HG03139 (cell line): ENCODE measurements around the gene MAP1B.

Experiments used
- ATAC-seq: cut with Tn5 transposase; IDR thresholded peaks from one replicate; pipeline ENCODE4 v1.9.1; 2021; ENCODE audit not compliant: unreplicated experiment

Gene MAP1B

GRCh38 chr5:72244862-72245371 lies 137.6 kb downstream of the MAP1B start:
- peak; percentile 88 for ATAC-seq

GRCh38 chr5:72245546-72245945 lies 138.3 kb downstream of the MAP1B start:
- ATAC-seq, result no peak

GRCh38 chr5:72245951-72246532 lies 138.8 kb downstream of the MAP1B start:
- no peak for ATAC-seq

- no peak for ATAC-seq
Observed at GRCh38 chr5:72246954-72247442, 139.7 kb downstream of the MAP1B start.

- no peak for ATAC-seq
Observed at GRCh38 chr5:72248410-72248981, 141.2 kb downstream of the MAP1B start.

GRCh38 chr5:72251386-72251785 lies 144.1 kb downstream of the MAP1B start:
- no peak for ATAC-seq

- no peak for ATAC-seq
Observed at GRCh38 chr5:72252008-72252407, 144.7 kb downstream of the MAP1B start.

GRCh38 chr5:72252574-72253155 lies 145.4 kb downstream of the MAP1B start:
- ATAC-seq, result no peak

GRCh38 chr5:72255237-72255636 lies 148.0 kb downstream of the MAP1B start:
- no peak for ATAC-seq

GRCh38 chr5:72255670-72256069 lies 148.4 kb downstream of the MAP1B start:
- no peak for ATAC-seq

GRCh38 chr5:72256536-72256935 lies 149.3 kb downstream of the MAP1B start:
- no peak for ATAC-seq
